MM.1S (cell line): ENCODE measurements around the gene CCDC182.

Source experiments
- CTCF ChIP-seq: fragments of 300-600 bp; sonication (generic); IDR thresholded peaks from 2 replicates; pipeline ENCODE4 v1.5.1; 2016; ENCODE audit warnings: antibody characterized with exemption, low read length, mixed read lengths
- EZH2 ChIP-seq: fragments of 300-600 bp; sonication (generic); optimal IDR thresholded peaks from 2 replicates; pipeline ENCODE3; 2017; ENCODE audit warnings: low read depth, mild to moderate bottlenecking, antibody characterized with exemption, low read length, mixed read lengths

GRCh38 chr17:57761887-57762286, 16.8 kb upstream of the CCDC182 start:
- TF ChIP-seq CTCF (no peak), EZH2 (no peak)
